Mesendoderm (in vitro differentiated cells): Measurements from ENCODE around the gene PI4K2A.

Experiments
- DNase-seq: peaks from one replicate; pipeline ENCODE4 v3.0.0; 2013
- H2AK5ac ChIP-seq: 2 replicates; pipeline ENCODE4 v1.6.1; 2013; ENCODE audit warnings: low read length, inconsistent platforms
- H2BK120ac ChIP-seq: 2 replicates; pipeline ENCODE4 v1.6.1; 2013; ENCODE audit warnings: low read depth, mild to moderate bottlenecking, low read length, moderate library complexity, mixed read lengths
- H2BK15ac ChIP-seq: replicated peaks from 2 replicates; pipeline ENCODE4 v1.6.1; 2013; ENCODE audit warnings: low read depth, mild to moderate bottlenecking, moderate library complexity
- H2BK5ac ChIP-seq: 2 replicates; pipeline ENCODE4 v1.6.1; 2013; ENCODE audit warnings: low read length, inconsistent platforms
- H3K18ac ChIP-seq: 2 replicates; pipeline ENCODE4 v1.6.1; 2013; ENCODE audit warnings: mild to moderate bottlenecking, low read length, mixed read lengths
- H3K23ac ChIP-seq: one replicate; pipeline ENCODE4 v1.6.1; 2013; ENCODE audit warnings: low read length
- H3K27ac ChIP-seq: 2 replicates; pipeline ENCODE4 v1.5.1; 2013; ENCODE audit warnings: low read depth, mild to moderate bottlenecking, inconsistent platforms, low read length, moderate library complexity
- H3K27me3 ChIP-seq: 2 replicates; pipeline ENCODE4 v1.6.1; 2013; ENCODE audit warnings: low read length, control low read depth, mild to moderate bottlenecking, inconsistent platforms; ENCODE audit not compliant: insufficient read depth, poor library complexity
- H3K36me3 ChIP-seq: 2 replicates; pipeline ENCODE4 v1.6.1; 2013; ENCODE audit warnings: low read length, inconsistent platforms; ENCODE audit not compliant: control insufficient read depth, insufficient read depth
- H3K4ac ChIP-seq: one replicate; pipeline ENCODE4 v1.6.1; 2013; ENCODE audit warnings: low read depth, mild to moderate bottlenecking, low read length, moderate library complexity
- H3K4me1 ChIP-seq: 2 replicates; pipeline ENCODE4 v1.6.1; 2013; ENCODE audit warnings: low read depth, low read length, inconsistent platforms; ENCODE audit not compliant: control insufficient read depth
- H3K4me2 ChIP-seq: 2 replicates; pipeline ENCODE4 v1.6.1; 2013; ENCODE audit warnings: low read length
- H3K4me3 ChIP-seq: 2 replicates; pipeline ENCODE4 v1.5.1; 2013; ENCODE audit warnings: mild to moderate bottlenecking, low read length
- H3K56ac ChIP-seq: one replicate; pipeline ENCODE4 v1.6.1; 2013; ENCODE audit warnings: low read length
- H3K79me1 ChIP-seq: 2 replicates; pipeline ENCODE4 v1.6.1; 2013; ENCODE audit warnings: low read length, inconsistent platforms
- H3K79me2 ChIP-seq: 2 replicates; pipeline ENCODE4 v1.6.1; 2013; ENCODE audit warnings: mild to moderate bottlenecking, low read length; ENCODE audit not compliant: control insufficient read depth, insufficient read depth
- H3K9ac ChIP-seq: 2 replicates; pipeline ENCODE4 v1.6.1; 2013; ENCODE audit warnings: low read length, inconsistent platforms
- H4K5ac ChIP-seq: one replicate; pipeline ENCODE4 v1.6.1; 2013; ENCODE audit warnings: low read length
- H4K8ac ChIP-seq: one replicate; pipeline ENCODE4 v1.6.1; 2013; ENCODE audit warnings: low read depth, mild to moderate bottlenecking, control low read depth, low read length, moderate library complexity
- WGBS: extraction: QIAGEN DNeasy Blood & Tissue Kit; methylation state at CpG from one replicate; pipeline ENCODE4 v1.1.7; 2013; ENCODE audit warnings: low lambda C conversion rate, missing lambda C conversion rate; ENCODE audit not compliant: insufficient coverage; ENCODE audit errors: extremely low coverage; 5-methylcytosine and 5-hydroxymethylcytosine counted together

Gene PI4K2A

GRCh38 chr10:97718178-97718577 lies 77.7 kb downstream of the PI4K2A start:
- Histone ChIP-seq H3K27ac (no peak overlapping the region), H3K4me3 (no peak overlapping the region), H3K36me3 (no peaks in the 10 kb centered on the region), H4K5ac (no peak overlapping the region), H2AK5ac (no peak overlapping the region), H2BK5ac (no peak overlapping the region), H3K23ac (no peak overlapping the region), H3K9ac (no peak overlapping the region), H3K4me1 (peaks cover 13% of the 10 kb centered on the region), H3K56ac (no peak overlapping the region), H3K4me2 (no peak overlapping the region), H3K79me2 (peaks cover 8% of the 10 kb centered on the region), H2BK120ac (no peak overlapping the region), H3K79me1 (peaks cover 7% of the 10 kb centered on the region), H4K8ac (no peak overlapping the region), H2BK15ac (no peak overlapping the region), H3K27me3 (no peaks in the 10 kb centered on the region), H3K18ac (no peak overlapping the region), H3K4ac (no peak overlapping the region)
- no CpG with 5 or more reads among the region's 6 CpGs for WGBS
- no peak for DNase-seq

- H3K79me2 ChIP-seq = peaks cover 8% of the 10 kb centered on the region
- H2AK5ac ChIP-seq = no peak overlapping the region
- no CpG with 5 or more reads among the region's 8 CpGs for WGBS
- H3K18ac ChIP-seq = no peak overlapping the region
- H3K27me3 ChIP-seq = no peaks in the 10 kb centered on the region
- H3K4me3 ChIP-seq = no peak overlapping the region
- H3K23ac ChIP-seq = no peak overlapping the region
- no peaks in the 10 kb centered on the region for H3K36me3 ChIP-seq
- no peak overlapping the region for H4K8ac ChIP-seq
- no peak overlapping the region for H3K4ac ChIP-seq
- H3K56ac ChIP-seq = peak overlapping the region; percentile 42
- H4K5ac ChIP-seq = no peak overlapping the region
- H2BK5ac ChIP-seq = no peak overlapping the region
- H2BK120ac ChIP-seq = no peak overlapping the region
- peaks cover 7% of the 10 kb centered on the region for H3K79me1 ChIP-seq
- peaks cover 13% of the 10 kb centered on the region for H3K4me1 ChIP-seq
- no peak overlapping the region for H3K4me2 ChIP-seq
- no peak overlapping the region for H3K27ac ChIP-seq
- H2BK15ac ChIP-seq = no peak overlapping the region
- no peak overlapping the region for H3K9ac ChIP-seq
- DNase-seq = no peak
These were observed 78.2 kb downstream of the PI4K2A start for GRCh38 chr10:97718659-97719142.

GRCh38 chr10:97719602-97720001 lies 79.1 kb downstream of the PI4K2A start:
- H3K9ac ChIP-seq = peak overlapping the region; percentile 29
- peak overlapping the region; percentile 56 for H3K56ac ChIP-seq
- no peak overlapping the region for H2BK120ac ChIP-seq
- H3K23ac ChIP-seq = peak overlapping the region; percentile 24
- H3K27ac ChIP-seq = peak overlapping the region; percentile 0
- no peak overlapping the region for H2BK5ac ChIP-seq
- H4K8ac ChIP-seq = no peak overlapping the region
- H4K5ac ChIP-seq = no peak overlapping the region
- H3K18ac ChIP-seq = no peak overlapping the region
- H3K79me1 ChIP-seq = peaks cover 7% of the 10 kb centered on the region
- peak; percentile 55 for DNase-seq
- WGBS = no CpG with 5 or more reads among the region's 2 CpGs
- H2AK5ac ChIP-seq = no peak overlapping the region
- H3K27me3 ChIP-seq = no peaks in the 10 kb centered on the region
- no peak overlapping the region for H3K4ac ChIP-seq
- no peak overlapping the region for H3K4me2 ChIP-seq
- peaks cover 13% of the 10 kb centered on the region for H3K4me1 ChIP-seq
- peaks cover 6% of the 10 kb centered on the region for H3K79me2 ChIP-seq
- no peaks in the 10 kb centered on the region for H3K36me3 ChIP-seq
- H2BK15ac ChIP-seq = no peak overlapping the region
- no peak overlapping the region for H3K4me3 ChIP-seq

- H2BK5ac ChIP-seq = no peak overlapping the region
- no peaks in the 10 kb centered on the region for H3K27me3 ChIP-seq
- no peak overlapping the region for H2BK15ac ChIP-seq
- H4K5ac ChIP-seq = no peak overlapping the region
- H3K18ac ChIP-seq = no peak overlapping the region
- H2AK5ac ChIP-seq = no peak overlapping the region
- no peak for DNase-seq
- H3K79me1 ChIP-seq = no peaks in the 10 kb centered on the region
- no peak overlapping the region for H3K9ac ChIP-seq
- peaks cover 5% of the 10 kb centered on the region for H3K4me1 ChIP-seq
- no peak overlapping the region for H3K27ac ChIP-seq
- H3K56ac ChIP-seq = no peak overlapping the region
- H3K36me3 ChIP-seq = no peaks in the 10 kb centered on the region
- no CpG with 5 or more reads among the region's 12 CpGs for WGBS
- no peak overlapping the region for H3K4me3 ChIP-seq
- no peak overlapping the region for H2BK120ac ChIP-seq
- H3K79me2 ChIP-seq = no peaks in the 10 kb centered on the region
- no peak overlapping the region for H3K23ac ChIP-seq
- H4K8ac ChIP-seq = no peak overlapping the region
- no peak overlapping the region for H3K4ac ChIP-seq
- H3K4me2 ChIP-seq = no peak overlapping the region
These were observed 81.7 kb downstream of the PI4K2A start for GRCh38 chr10:97721871-97722780.

GRCh38 chr10:97723001-97723400 lies 82.5 kb downstream of the PI4K2A start:
- no CpG with 5 or more reads among the region's 3 CpGs for WGBS
- Histone ChIP-seq H3K79me1 (no peaks in the 10 kb centered on the region), H3K79me2 (no peaks in the 10 kb centered on the region), H3K27me3 (no peaks in the 10 kb centered on the region), H4K8ac (no peak overlapping the region), H4K5ac (no peak overlapping the region), H3K27ac (no peak overlapping the region), H2BK5ac (no peak overlapping the region), H3K36me3 (no peaks in the 10 kb centered on the region), H3K23ac (no peak overlapping the region), H3K4ac (no peak overlapping the region), H2BK15ac (no peak overlapping the region), H3K4me2 (no peak overlapping the region), H3K4me1 (peaks cover 5% of the 10 kb centered on the region), H2AK5ac (no peak overlapping the region), H3K56ac (no peak overlapping the region), H2BK120ac (no peak overlapping the region), H3K4me3 (no peak overlapping the region), H3K18ac (no peak overlapping the region), H3K9ac (no peak overlapping the region)
- peak; percentile 64 for DNase-seq
